Prostate gland (tissue), 2 donors: Measurements from ENCODE around the gene AANAT. TPM values are rescaled to one million over a fixed set of nuclear protein-coding genes. Genes with fewer than 3 reads are reported as not detected.

Experiments used
- DNase-seq: peaks from one replicate; pipeline ENCODE4 v3.0.0-alpha.2; 2019; ENCODE audit warnings: low spot score
- H3K27ac ChIP-seq, 2 donors: fragments of 200-600 bp; sonication (generic); 2 replicates each; pipeline ENCODE4 v1.5.1; 2017 to 2019
- H3K27me3 ChIP-seq: fragments of 200-600 bp; sonication (generic); replicated peaks from 2 replicates; pipeline ENCODE4 v1.5.1; 2019; ENCODE audit not compliant: insufficient read depth
- H3K36me3 ChIP-seq, 2 donors: fragments of 200-600 bp; sonication (generic); 1 replicate in 1 of 2; 2 replicates in 1 of 2; pipeline versions ENCODE4 v1.5.1 to v1.8.1; 2017 to 2019
- H3K4me1 ChIP-seq: fragments of 200-600 bp; sonication (generic); replicated peaks from 2 replicates; pipeline ENCODE4 v1.5.1; 2019
- H3K4me3 ChIP-seq, 2 donors: fragments of 200-600 bp; sonication (generic); 2 replicates each; pipeline ENCODE4 v1.5.1; 2017 to 2019
- H3K9me3 ChIP-seq: fragments of 200-600 bp; sonication (generic); 2 replicates; pipeline ENCODE4 v1.5.1; 2017
- POLR2A ChIP-seq: fragments of 450-650 bp; IDR thresholded peaks from one replicate; pipeline ENCODE4 v1.6.1; 2016; ENCODE audit warnings: antibody characterized with exemption, mild to moderate bottlenecking
- POLR2AphosphoS5 ChIP-seq: sonication (generic); formaldehyde crosslinking; IDR thresholded peaks from one replicate; pipeline ENCODE4 v1.6.1; 2017; ENCODE audit warnings: antibody characterized with exemption
- WGBS: methylation state at CpG from one replicate; pipeline ENCODE4 v1.1.5; 2018; 5-methylcytosine and 5-hydroxymethylcytosine counted together
- intact Hi-C: fragments of 100-400 bp; cut with DNase I; formaldehyde crosslinking; loops from one replicate; pipeline ENCODE4 v1.14.2; 2022
- total RNA-seq, 2 donors: library from RNA; depleted of rRNA; stranded (reverse); fragments of >200 nt; gene quantifications; one replicate each; pipeline ENCODE4 v1.1.0, GENCODE V29; 2016
- TF ChIP-seq, protein P1 (sequence below), 4 experiments: fragments of 200-600 bp in 2 of 4; fragments of 450-650 bp in 2 of 4; sonication (generic) in 2 of 4; IDR thresholded peaks; 1 replicate in 3 of 4; 2 replicates in 1 of 4; pipeline ENCODE4 v1.5.1; 2016 to 2019; ENCODE audit warnings: antibody characterized with exemption in 4 of 4, mild to moderate bottlenecking in 2 of 4, moderate library complexity in 2 of 4

The AANAT gene
- total RNA-seq, 2 donors from 2014 or later, result not detected

DNA sequence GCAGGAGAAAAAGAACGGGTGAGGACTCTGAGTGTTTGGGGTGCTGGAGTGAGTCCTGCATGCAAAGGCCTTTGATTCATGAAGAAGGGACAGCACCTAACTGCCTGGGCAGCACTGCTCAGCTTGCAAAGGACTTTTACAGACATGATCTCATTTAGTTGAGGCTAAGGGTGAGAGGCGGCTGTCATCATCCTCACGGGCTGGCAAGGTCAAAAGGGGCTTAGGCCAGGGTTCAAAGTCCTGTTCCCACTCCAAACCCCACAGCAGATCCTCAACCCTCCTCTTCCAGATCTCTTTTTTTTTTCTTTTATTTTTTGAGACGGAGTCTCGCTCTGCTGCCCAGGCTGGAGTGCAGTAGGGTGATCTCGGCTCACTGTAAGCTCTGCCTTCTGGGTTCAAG lies 29.1 kb downstream of the AANAT start:
- 88% methylated on average over 6 of the region's 6 CpGs for WGBS
- H3K27me3 ChIP-seq, result no peaks in the 10 kb centered on the region
- H3K9me3 ChIP-seq, result no peaks in the 10 kb centered on the region
- peaks cover 13% of the 10 kb centered on the region for H3K4me1 ChIP-seq
- no peak overlapping the region for H3K4me3 ChIP-seq
- no peaks in the 10 kb centered on the region for H3K36me3 ChIP-seq
- no peak overlapping the region for H3K27ac ChIP-seq
- no peak for DNase-seq
- no peak for TF ChIP-seq POLR2AphosphoS5
- TF ChIP-seq POLR2A, result no peak
- TF ChIP-seq, protein P1, sequence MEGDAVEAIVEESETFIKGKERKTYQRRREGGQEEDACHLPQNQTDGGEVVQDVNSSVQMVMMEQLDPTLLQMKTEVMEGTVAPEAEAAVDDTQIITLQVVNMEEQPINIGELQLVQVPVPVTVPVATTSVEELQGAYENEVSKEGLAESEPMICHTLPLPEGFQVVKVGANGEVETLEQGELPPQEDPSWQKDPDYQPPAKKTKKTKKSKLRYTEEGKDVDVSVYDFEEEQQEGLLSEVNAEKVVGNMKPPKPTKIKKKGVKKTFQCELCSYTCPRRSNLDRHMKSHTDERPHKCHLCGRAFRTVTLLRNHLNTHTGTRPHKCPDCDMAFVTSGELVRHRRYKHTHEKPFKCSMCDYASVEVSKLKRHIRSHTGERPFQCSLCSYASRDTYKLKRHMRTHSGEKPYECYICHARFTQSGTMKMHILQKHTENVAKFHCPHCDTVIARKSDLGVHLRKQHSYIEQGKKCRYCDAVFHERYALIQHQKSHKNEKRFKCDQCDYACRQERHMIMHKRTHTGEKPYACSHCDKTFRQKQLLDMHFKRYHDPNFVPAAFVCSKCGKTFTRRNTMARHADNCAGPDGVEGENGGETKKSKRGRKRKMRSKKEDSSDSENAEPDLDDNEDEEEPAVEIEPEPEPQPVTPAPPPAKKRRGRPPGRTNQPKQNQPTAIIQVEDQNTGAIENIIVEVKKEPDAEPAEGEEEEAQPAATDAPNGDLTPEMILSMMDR (IDR thresholded peaks at IDR 0.05), result no peak
- intact Hi-C loops, result no loop called here

DNA sequence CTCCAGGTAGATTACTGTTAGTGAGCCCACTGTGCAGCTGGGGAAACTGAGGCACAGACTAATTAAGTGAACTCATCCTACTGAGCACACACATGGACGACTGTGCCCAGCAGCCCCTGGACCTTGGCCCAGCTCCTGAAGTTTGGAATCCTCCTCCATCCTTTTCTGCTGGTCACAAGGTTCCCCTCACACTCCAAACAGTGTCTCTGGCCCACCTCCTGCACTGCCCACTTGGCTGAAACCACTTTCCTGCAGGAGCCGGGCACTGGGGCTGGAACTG lies 30.2 kb downstream of the AANAT start:
- H3K36me3 ChIP-seq, result no peaks in the 10 kb centered on the region
- H3K27me3 ChIP-seq, result no peaks in the 10 kb centered on the region
- H3K4me3 ChIP-seq, result no peak overlapping the region
- no peaks in the 10 kb centered on the region for H3K9me3 ChIP-seq
- H3K27ac ChIP-seq, result peak overlapping the region; percentile 31 to 64
- TF ChIP-seq POLR2A, result no peak
- TF ChIP-seq POLR2AphosphoS5, result no peak
- TF ChIP-seq, protein P1 (IDR thresholded peaks at IDR 0.05), result no peak
- intact Hi-C loops, result no loop called here
- peaks cover 13% of the 10 kb centered on the region for H3K4me1 ChIP-seq
- WGBS, result 35% methylated on average over 2 of the region's 2 CpGs
- DNase-seq, result no peak

DNA sequence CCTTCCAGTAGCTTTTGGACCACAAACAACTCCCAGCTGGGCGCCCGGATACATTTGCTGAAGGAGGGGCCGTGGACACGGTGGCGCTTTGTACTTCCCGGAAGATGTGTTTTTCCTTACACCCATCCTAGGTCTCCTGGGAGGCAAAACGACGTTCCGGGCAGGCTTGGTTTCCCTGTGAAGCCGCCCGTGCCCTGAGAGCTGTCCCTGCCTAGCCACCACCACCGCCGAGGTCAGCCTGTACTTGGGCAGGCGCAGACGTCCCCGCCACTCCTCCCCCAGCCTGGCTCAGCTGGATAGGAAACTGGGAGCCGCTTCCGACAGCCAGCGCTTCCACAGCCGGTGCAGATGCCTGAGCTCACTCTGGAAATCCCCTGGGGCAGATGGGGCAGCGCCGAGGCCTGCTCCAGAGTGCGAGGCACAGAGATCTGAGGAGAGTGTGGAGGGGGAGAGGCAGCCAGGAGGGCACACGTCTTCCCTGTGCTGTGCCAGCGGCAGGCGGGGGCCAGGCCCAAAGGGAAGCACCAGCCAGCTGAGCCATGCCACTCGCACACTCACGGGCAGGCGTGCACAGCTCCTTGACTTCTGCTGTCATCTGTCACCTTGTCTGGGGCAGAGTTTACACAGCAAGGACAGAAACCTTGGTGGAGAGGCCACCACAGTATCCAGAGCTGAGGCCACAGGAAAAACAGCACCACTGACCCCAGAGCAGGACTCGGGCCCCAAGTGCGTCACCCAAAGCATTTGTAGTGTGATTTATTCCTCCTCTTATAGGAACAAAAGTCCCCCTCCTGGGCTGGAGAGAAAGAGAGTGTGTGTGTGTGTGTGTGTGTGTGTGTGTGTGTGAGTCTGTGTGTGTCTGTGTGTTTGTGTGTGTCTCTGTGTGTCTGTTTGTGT lies 30.8 kb downstream of the AANAT start:
- WGBS, result 15% methylated on average over 28 of the region's 31 CpGs
- intact Hi-C loops, result no loop called here
- Histone ChIP-seq H3K4me3 (no peak overlapping the region), H3K4me1 (peaks cover 13% of the 10 kb centered on the region), H3K9me3 (no peaks in the 10 kb centered on the region), H3K27me3 (no peaks in the 10 kb centered on the region), H3K27ac (peak overlapping the region; percentile 31 to 64), H3K36me3 (no peaks in the 10 kb centered on the region)
- peak; percentile 70 for DNase-seq
- TF ChIP-seq, protein P1 (IDR thresholded peaks at IDR 0.05), result no peak
- TF ChIP-seq POLR2A (peak; percentile 21), POLR2AphosphoS5 (peak; percentile 54)

DNA sequence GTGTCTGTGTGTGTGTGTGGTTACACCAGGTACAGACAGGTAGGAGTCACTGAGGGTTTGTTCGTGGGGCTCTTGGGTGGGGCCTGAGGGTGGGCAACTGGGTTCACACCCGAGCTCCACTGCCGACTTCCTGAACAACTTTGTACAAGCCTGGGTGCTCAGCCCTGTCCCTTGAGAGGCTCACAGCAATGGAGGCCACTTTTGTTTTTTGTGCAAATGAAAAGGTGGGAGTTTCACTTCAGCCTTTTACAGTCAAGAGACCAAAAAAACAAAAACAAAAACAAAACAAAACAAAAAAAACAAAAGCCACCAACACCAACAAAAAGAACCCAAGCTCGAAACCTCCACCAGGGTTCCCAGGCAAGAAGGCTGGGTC lies 31.5 kb downstream of the AANAT start:
- Histone ChIP-seq H3K9me3 (no peaks in the 10 kb centered on the region), H3K36me3 (no peaks in the 10 kb centered on the region), H3K4me1 (peaks cover 13% of the 10 kb centered on the region), H3K27ac (peak overlapping the region; percentile 31 to 64), H3K27me3 (no peaks in the 10 kb centered on the region), H3K4me3 (no peak overlapping the region)
- intact Hi-C loops, result no loop called here
- no peak for DNase-seq
- 60% methylated on average over 4 of the region's 4 CpGs for whole genome bisulfite sequencing
- TF ChIP-seq POLR2AphosphoS5 (no peak), POLR2A (no peak)
- TF ChIP-seq, protein P1 (IDR thresholded peaks at IDR 0.05), result no peak

DNA sequence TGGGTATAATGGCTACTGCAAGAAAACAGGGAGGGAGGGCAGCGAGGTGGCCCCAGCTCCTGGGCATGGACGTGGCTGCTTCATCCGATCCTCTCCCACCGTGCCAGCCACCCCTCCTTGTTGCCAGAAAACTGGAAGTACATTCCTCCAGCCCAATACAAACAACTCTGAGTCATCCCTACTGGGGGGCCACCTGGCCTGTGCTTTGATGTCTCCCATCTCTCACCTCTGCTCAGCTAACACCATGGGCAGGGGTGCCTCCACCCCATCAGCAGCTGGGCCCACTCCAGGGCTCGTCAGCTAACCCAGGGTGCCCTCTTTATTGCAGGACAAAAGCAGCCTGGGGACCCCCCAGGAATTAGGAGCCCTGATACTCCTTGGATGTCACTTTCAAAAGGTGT lies 31.9 kb downstream of the AANAT start:
- peak overlapping the region in 1 of 2 donors; percentile 36 for H3K27ac ChIP-seq
- no peak overlapping the region for H3K4me3 ChIP-seq
- H3K9me3 ChIP-seq, result no peaks in the 10 kb centered on the region
- no peak for DNase-seq
- H3K36me3 ChIP-seq, result no peaks in the 10 kb centered on the region
- no peak for TF ChIP-seq POLR2A
- no peak for TF ChIP-seq POLR2AphosphoS5
- TF ChIP-seq, protein P1 (IDR thresholded peaks at IDR 0.05), result no peak
- WGBS, result 44% methylated on average over 5 of the region's 5 CpGs
- H3K27me3 ChIP-seq, result no peaks in the 10 kb centered on the region
- H3K4me1 ChIP-seq, result peaks cover 13% of the 10 kb centered on the region
- intact Hi-C loops, result no loop called here
